Gastrocnemius medialis (tissue), 4 donors: ENCODE data around the gene DELE1. TPM values are rescaled to one million over a fixed set of nuclear protein-coding genes. Genes with fewer than 3 reads are reported as not detected.

ENCODE experiments used
- ATAC-seq, 2 donors: fragments of 150-250 bp; one replicate each; pipeline ENCODE4 v1.9.1; 2016
- DNase-seq, 2 donors: peaks; one replicate each; pipeline ENCODE4 v3.0.0-alpha.2; 2019
- H3K27ac ChIP-seq, 4 donors: fragments of 200-600 bp; sonication (generic); 1 replicate in 1 of 4; 2 replicates in 3 of 4; pipeline ENCODE4 v1.5.1; 2016 to 2018; ENCODE audit warnings: mild to moderate bottlenecking in 2 of 4, moderate library complexity in 1 of 4
- H3K27me3 ChIP-seq, 3 donors: fragments of 200-600 bp; sonication (generic) in 2 of 3; 1 replicate in 1 of 3; 2 replicates in 2 of 3; pipeline versions ENCODE4 v1.5.1 to v1.6.0; 2016 to 2019; ENCODE audit warnings: mild to moderate bottlenecking in 1 of 3, moderate library complexity in 1 of 3
- H3K36me3 ChIP-seq, 2 donors: fragments of 200-600 bp; sonication (generic) in 1 of 2; one replicate each; pipeline ENCODE4 v1.5.1; 2017 to 2018
- H3K4me1 ChIP-seq, 2 donors: fragments of 200-600 bp; sonication (generic) in 1 of 2; one replicate each; pipeline ENCODE4 v1.5.1; 2016 to 2017; ENCODE audit warnings: mild to moderate bottlenecking in 2 of 2
- H3K4me3 ChIP-seq, 4 donors: fragments of 200-600 bp; sonication (generic) in 3 of 4; 1 replicate in 1 of 4; 2 replicates in 3 of 4; pipeline ENCODE4 v1.5.1; 2016 to 2019; ENCODE audit warnings: mild to moderate bottlenecking in 2 of 4
- H3K9me3 ChIP-seq, 3 donors: fragments of 200-600 bp; sonication (generic) in 2 of 3; 1 replicate in 1 of 3; 2 replicates in 2 of 3; pipeline ENCODE4 v1.5.1; 2016 to 2019
- POLR2A ChIP-seq, 2 donors: fragments of 450-650 bp; IDR thresholded peaks; one replicate each; pipeline ENCODE4 v1.6.1; 2017; ENCODE audit warnings: antibody characterized with exemption in 2 of 2, mild to moderate bottlenecking in 2 of 2, moderate library complexity in 2 of 2
- in situ Hi-C, 4 donors: fragments of 200-750 bp; cut with MboI; loops; one replicate each; pipeline versions ENCODE4 v1.15.0 to v1.8.0; 2017; ENCODE audit warnings: low sequenced_read_pairs in 4 of 4
- intact Hi-C: fragments of 100-400 bp; cut with DNase I; formaldehyde crosslinking; loops from one replicate; pipeline ENCODE4 v1.15.1; 2023; ENCODE audit warnings: low total_unique reads
- total RNA-seq, 4 donors: library from RNA; depleted of rRNA; stranded (reverse); fragments of >200 nt; gene quantifications; one replicate each; pipeline versions ENCODE4 v1.1.0 to v1.2.3, GENCODE V29; 2016
- TF ChIP-seq, protein P1 (sequence below), 5 experiments: fragments of 450-650 bp in 3 of 5; fragments of 200-600 bp in 2 of 5; sonication (generic) in 2 of 5; IDR thresholded peaks in 4 of 5; conservative IDR thresholded peaks in 1 of 5; 1 replicate in 4 of 5; 2 replicates in 1 of 5; pipeline ENCODE4 v1.5.1; 2016 to 2019; ENCODE audit warnings: antibody characterized with exemption in 5 of 5, mild to moderate bottlenecking in 3 of 5, moderate library complexity in 3 of 5

DELE1 gene
- total RNA-seq, 4 donors from 2014 or later: 31.3 to 91.6 (median 52.4) TPM

DNA sequence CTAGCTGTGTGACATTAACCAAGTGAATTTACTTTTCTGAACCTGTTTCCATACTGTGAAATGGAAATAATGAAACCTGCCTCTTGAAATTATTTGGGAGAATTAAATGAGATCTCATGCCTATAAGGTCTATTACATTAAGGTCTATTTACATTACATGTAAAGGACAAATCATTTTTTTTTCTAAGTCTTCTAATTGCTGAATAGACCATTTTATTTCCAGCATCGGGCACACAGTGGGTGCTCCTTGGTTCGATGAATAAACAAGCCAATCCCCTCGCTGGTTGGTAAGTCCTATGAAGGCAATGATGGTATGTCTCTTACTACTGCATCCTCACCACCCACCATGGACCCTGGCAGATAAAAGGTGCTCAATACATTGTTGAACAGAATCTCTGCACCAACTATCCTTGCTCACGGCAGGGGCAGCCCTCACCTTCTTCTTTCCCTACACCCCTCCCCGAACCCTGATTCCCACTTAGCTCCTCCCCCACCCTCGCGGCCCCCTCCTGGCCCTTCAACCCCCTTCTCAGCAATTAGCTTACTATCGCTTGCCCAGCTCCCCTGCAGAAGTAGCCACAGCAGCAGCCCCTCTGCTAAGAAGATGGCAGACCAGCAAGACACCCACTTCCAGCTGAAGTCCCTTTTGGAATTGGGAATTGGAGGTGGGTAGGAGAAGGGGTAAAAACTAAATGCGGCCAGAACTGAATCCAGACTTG lies 48.5 kb upstream of the DELE1 start:
- TF ChIP-seq POLR2A (IDR thresholded peaks at IDR 0.05): no peak
- TF ChIP-seq, protein P1, sequence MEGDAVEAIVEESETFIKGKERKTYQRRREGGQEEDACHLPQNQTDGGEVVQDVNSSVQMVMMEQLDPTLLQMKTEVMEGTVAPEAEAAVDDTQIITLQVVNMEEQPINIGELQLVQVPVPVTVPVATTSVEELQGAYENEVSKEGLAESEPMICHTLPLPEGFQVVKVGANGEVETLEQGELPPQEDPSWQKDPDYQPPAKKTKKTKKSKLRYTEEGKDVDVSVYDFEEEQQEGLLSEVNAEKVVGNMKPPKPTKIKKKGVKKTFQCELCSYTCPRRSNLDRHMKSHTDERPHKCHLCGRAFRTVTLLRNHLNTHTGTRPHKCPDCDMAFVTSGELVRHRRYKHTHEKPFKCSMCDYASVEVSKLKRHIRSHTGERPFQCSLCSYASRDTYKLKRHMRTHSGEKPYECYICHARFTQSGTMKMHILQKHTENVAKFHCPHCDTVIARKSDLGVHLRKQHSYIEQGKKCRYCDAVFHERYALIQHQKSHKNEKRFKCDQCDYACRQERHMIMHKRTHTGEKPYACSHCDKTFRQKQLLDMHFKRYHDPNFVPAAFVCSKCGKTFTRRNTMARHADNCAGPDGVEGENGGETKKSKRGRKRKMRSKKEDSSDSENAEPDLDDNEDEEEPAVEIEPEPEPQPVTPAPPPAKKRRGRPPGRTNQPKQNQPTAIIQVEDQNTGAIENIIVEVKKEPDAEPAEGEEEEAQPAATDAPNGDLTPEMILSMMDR (IDR thresholded peaks at IDR 0.05 in 4 of 5, conservative IDR thresholded peaks at IDR 0.05 in 1 of 5): no peak
- Histone ChIP-seq H3K9me3 (no peaks in the 10 kb centered on the region), H3K36me3 (no peaks in the 10 kb centered on the region), H3K27ac (peak overlapping the region; percentile 15 to 75 (median 74)), H3K4me3 (peak overlapping the region; percentile 59 to 85 (median 72)), H3K4me1 (peaks cover 26 to 32% of the 10 kb centered on the region in 2 donors), H3K27me3 (peaks cover 30 to 57% (median 35%) of the 10 kb centered on the region in 3 donors)
- no peak for DNase-seq
- in situ Hi-C loops: no loop called here
- ATAC-seq: no peak
- intact Hi-C loops: loop anchor here (5.0 kb wide), 1 partner anchor 108 kb away; no protein-coding TSS in a partner anchor

DNA sequence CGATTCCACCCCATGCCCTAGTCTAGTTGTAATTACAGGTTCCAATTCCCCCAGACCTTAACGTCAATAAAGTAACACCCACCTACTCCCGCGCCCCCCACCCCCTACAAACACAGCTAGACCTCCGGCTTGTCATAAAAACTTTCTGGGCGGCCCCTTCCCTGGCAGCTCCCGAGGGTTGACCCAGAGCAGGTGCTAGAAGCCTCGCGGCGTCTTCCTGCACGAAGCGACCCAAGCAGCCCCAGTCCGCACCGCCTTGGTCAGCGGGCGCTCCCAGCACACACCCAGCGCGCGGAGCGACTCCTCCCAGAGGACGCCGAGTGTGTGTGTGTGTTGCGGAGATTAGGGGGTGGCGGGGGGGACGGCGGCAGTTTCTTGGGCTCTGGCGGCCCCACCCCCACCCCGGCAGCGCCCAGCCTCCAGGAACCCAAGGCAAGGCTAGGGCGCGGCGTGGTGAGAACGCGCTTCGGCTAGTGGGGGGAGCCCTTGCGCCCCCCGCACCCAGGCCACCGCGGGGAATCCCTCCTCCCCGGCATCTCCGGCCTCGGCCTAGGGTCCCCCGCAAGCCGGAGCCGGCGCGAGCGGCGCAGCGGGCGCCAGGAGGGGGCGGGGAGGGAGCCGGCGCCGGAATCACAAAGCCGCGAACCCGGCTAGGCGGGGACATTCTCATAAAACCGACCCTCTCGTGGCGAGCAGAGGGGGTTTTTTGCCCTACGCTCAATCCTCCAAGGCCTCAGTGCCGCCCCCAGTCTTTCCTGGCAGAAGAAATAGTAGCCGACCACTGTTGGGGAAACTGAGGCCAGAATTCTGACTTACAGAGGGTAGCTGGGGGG lies 47.7 kb upstream of the DELE1 start:
- H3K9me3 ChIP-seq: no peaks in the 10 kb centered on the region
- in situ Hi-C loops (no loop called here), intact Hi-C loops (loop anchor here (5.0 kb wide), 1 partner anchor 109 kb away; no protein-coding TSS in a partner anchor)
- no peak for ATAC-seq
- peaks cover 30 to 54% (median 32%) of the 10 kb centered on the region in 3 donors for H3K27me3 ChIP-seq
- TF ChIP-seq, protein P1 (IDR thresholded peaks at IDR 0.05 in 4 of 5, conservative IDR thresholded peaks at IDR 0.05 in 1 of 5): no peak
- TF ChIP-seq POLR2A (IDR thresholded peaks at IDR 0.05): no peak
- H3K4me1 ChIP-seq: peaks cover 28 to 32% of the 10 kb centered on the region in 2 donors
- peak overlapping the region; percentile 15 to 75 (median 74) for H3K27ac ChIP-seq
- H3K4me3 ChIP-seq: peak overlapping the region; percentile 59 to 85 (median 72)
- H3K36me3 ChIP-seq: no peaks in the 10 kb centered on the region
- no peak for DNase-seq

DNA sequence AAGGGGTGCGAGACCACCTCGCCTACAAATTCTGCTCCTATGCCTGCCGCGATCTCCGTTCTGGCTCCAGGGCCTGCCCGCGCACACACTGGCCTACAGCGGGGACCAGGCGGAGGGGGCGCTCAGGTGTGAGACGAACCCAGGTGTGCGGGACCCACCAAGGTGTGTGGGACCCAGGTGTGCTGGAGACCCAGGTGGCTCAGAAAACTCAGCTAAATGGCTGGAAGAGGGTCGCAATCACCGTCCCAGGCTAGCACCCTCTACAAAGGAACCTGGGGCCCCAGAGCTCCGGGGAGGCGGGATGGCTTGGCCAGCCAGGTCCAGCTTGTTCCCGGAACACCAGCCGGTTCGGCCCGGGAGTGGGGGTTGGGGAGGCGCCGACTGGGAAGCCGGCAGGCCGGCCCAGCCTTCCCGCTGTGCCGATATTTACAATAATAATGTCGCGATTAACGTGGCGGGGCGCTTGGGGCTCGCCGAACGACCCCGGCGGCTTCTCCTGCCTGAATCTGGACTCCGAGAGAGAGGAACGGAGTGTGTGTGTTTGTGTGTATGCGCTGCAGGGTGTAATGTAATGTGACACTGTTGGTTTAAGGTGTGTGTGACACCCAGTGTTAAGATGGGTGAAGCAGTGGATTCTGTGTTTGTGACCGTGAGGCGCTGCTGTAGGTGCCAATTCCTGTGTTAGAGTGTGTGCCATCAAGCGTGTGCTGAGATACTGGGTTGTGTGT lies 46.9 kb upstream of the DELE1 start:
- intact Hi-C loops: loop anchor here (5.0 kb wide), 1 partner anchor 109 kb away; no protein-coding TSS in a partner anchor
- DNase-seq (no peak), ATAC-seq (no peak)
- Histone ChIP-seq H3K36me3 (no peaks in the 10 kb centered on the region), H3K4me3 (peak overlapping the region; percentile 59 to 85 (median 72)), H3K27me3 (peaks cover 30 to 54% (median 36%) of the 10 kb centered on the region in 3 donors), H3K9me3 (no peaks in the 10 kb centered on the region), H3K27ac (peak overlapping the region; percentile 15 to 75 (median 74)), H3K4me1 (peaks cover 28 to 32% of the 10 kb centered on the region in 2 donors)
- in situ Hi-C loops: no loop called here
- TF ChIP-seq, protein P1 (IDR thresholded peaks at IDR 0.05 in 4 of 5, conservative IDR thresholded peaks at IDR 0.05 in 1 of 5): no peak
- TF ChIP-seq POLR2A (IDR thresholded peaks at IDR 0.05): no peak

DNA sequence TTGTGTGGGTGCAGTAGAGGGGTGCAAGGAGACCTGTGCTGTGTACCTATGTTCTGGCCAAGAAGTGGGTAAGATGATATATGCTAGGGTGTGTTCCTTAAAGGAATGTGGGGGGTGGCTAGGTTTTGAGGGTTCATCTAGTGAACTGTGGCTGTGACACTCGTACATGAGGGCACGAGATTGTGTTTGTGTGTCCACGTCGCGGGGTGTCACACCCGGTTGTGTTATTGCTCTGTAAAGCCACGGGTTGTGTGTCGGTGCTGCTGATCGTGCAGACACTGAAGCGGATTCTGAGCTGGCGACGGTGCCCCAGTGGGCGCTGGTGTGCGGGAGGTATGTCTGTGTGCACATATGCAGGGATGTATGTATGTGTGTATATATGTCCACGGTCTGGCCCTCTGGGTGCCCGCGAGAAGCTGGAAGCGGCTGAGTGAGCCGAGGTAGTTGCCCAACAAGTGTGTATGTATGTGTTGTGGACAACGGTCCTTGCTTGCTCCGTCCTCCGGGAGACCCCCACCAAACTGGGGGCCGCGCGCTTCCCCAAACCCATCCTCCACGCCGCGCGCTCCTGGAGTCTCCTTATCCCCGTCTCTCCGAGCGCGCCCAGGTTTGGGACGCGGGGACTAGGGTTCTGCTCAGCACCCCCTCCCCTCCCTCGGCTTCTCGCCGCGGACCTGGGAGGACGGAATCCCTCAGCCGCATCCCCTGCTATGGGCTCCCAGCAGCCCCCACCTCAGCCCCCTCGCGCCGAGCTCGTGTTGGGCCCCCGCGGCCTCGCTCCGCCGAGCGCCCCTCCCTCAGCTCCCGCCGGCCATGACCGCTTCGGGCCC lies 46.1 kb upstream of the DELE1 start:
- Histone ChIP-seq H3K27me3 (peaks cover 30 to 55% (median 43%) of the 10 kb centered on the region in 3 donors), H3K4me1 (peaks cover 28 to 32% of the 10 kb centered on the region in 2 donors), H3K27ac (peak overlapping the region in 3 of 4 donors; percentile 74 to 75 (median 74)), H3K36me3 (no peaks in the 10 kb centered on the region), H3K4me3 (peak overlapping the region; percentile 59 to 85 (median 72)), H3K9me3 (no peaks in the 10 kb centered on the region)
- DNase-seq (no peak), ATAC-seq (no peak)
- no peak for TF ChIP-seq POLR2A (IDR thresholded peaks at IDR 0.05)
- TF ChIP-seq, protein P1 (IDR thresholded peaks at IDR 0.05 in 4 of 5, conservative IDR thresholded peaks at IDR 0.05 in 1 of 5): no peak
- in situ Hi-C loops (no loop called here), intact Hi-C loops (loop anchor here (2.0 to 5.0 kb wide), 4 partner anchors 29 to 110 kb away; partner anchors contain the start of gene DELE1)
